GM19468 (cell line): Measurements from ENCODE around the gene JUNB.

Experiments used
- ATAC-seq: cut with Tn5 transposase; IDR thresholded peaks from one replicate; pipeline ENCODE4 v1.9.1; 2021; ENCODE audit warnings: mild to moderate bottlenecking, moderate library complexity, moderate number of reproducible peaks; ENCODE audit not compliant: unreplicated experiment; ENCODE audit errors: extremely low read depth

The JUNB gene

DNA sequence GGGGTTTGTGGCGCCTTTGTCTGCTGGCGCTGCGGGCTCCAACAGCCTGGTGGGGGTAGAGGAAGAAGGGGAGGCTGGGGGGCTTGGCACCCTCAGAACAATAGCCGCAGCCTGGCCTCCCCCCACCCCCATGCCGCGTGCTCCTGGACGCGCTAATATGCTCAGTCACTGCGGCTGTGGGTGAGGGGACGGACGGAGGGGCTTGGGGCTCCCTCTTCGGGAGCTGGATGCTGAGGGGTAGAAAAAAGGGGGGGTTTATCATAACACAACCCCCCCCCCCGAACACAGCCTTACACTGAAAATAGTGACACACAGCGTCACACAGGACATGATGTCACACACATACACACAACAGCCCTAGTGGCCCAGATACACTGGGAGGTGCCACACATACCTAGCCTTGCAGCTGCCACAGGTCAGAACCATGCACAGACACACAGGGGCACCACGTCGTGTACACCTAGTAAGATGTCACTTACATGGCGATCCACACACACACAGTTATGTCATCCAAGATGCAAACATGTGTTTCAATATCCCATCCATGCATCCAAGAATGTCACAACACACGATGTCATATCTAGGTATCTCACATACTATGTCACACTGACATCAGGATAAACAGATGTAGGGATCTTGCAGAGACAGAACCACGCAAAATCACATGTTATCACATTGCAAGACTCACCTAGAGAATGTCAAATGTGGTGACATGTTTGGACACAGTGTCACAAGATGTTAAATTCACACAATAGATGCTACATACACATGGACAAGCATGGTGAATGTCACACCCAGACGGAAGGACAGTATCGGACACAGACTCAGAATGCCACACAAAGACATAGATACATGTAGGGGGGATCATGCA, 47.8 kb downstream of the JUNB start:
- ATAC-seq = no peak

DNA sequence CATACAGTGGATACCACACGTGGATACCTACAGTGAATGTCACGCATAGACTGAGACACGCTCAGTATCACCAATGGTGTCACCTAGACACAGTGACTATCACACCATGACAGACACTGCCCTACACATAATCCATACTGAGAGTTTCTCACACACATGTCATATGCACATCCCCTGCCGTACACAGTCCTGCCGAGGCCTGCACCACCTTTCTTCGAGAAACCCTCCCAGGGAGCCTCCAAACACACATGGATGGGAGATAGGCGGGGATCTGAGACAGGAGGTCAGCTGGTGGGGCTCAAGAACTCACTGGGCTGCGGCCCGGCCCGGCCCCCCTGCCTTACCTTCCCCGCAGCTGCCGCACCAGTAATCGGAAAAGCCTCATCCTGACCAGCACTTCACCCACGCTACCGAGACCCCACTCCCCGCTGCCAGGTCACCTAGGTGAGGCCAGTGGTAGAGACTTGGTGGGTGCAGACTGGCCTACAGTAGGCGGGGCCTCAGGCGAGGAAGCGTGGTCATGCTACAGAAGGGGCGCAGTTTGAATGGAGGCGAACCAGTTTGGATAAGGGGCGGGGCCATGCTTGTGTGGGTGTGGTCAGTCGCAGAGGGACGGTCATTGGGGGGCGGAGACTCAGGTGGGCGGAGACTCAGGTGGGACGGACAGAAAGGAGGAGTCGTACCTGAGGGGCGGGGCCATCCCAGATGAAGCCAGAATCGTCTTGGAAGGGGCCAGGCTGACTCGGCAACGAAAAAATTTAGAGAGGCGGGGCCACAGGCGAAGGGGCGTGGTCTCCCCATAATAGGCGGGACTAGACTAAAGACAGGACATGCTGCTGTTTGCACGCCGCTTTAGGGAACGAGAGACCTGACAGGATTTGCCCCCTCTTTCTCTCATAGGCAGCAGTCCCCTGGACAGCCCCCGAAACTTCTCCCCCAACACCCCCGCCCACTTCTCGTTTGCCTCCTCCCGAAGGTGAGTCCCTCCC, 49.1 kb downstream of the JUNB start:
- ATAC-seq = no peak

DNA sequence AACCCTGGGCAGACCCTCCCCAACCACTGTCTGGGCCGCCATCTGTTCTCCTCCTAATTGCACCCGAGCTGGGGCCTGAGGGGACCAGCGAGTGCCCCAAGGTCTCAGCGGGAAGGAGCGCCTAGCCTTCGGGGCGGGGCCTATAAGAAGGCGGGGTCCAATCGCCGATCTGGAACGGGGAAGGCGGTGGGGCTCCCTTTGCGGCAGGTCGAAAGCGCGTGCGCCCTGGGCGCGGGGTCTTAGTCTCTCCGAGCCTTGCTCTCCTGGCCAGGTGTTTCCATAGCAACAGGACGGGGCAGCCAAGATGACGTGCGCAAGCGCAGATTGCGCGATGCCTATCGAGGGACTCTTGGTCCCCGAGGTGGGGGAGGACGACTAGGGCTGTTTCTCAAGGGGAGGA, 49.8 kb downstream of the JUNB start:
- no peak for ATAC-seq

DNA sequence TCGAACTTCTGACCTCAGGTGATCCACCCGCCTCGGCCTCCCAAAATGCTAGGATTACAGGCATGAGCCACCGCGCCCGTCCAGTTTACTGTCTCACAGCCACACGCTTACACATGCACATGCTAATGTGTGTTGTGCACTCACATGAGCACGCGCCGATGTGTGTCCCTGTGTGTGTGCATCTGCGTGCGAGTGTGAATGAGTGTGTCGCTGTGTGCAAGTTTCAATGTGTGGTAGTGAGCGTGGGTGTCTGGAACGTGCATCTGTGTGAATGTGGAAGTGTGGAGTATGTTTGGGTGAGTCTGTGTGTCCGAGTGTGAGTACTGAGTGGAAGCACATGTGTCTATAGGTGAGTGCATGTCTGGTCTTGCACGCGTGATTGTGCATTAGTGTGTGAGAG, 51.2 kb downstream of the JUNB start:
- no peak for ATAC-seq
